GM12865 (cell line): Measurements from ENCODE around the gene CYTH4.
"Not testable (repeated sequence)": the region's sequence is repeated elsewhere in the genome, so short reads cannot be mapped to it uniquely, and the experiment has no call there.

Source experiments
- DNase-seq: peaks from one replicate; pipeline ENCODE4 v3.0.0; 2010; ENCODE audit warnings: low read depth
- H3K4me3 ChIP-seq: 2 replicates; pipeline ENCODE4 v1.5.1; 2011; ENCODE audit warnings: mild to moderate bottlenecking, low read depth, low read length, control low read depth
- CTCF ChIP-seq: IDR thresholded peaks from 2 replicates; pipeline ENCODE4 v1.5.1; 2011; ENCODE audit warnings: low read length, control low read depth, low read depth, inconsistent platforms; ENCODE audit not compliant: insufficient read depth; ENCODE audit errors: missing control alignments

CYTH4 gene

GRCh38 chr22:37328017-37328416 lies 45.7 kb downstream of the CYTH4 start:
- DNase-seq, result no peak

GRCh38 chr22:37328538-37329237 lies 46.4 kb downstream of the CYTH4 start:
- H3K4me3 ChIP-seq, DNase-seq: not testable (repeated sequence)

More at GRCh38 chr22:37328017-37328416, 45.7 kb downstream of the CYTH4 start:
- no peak overlapping the region for H3K4me3 ChIP-seq
- no peak for TF ChIP-seq CTCF

GRCh38 chr22:37329238-37330140 lies 47.2 kb downstream of the CYTH4 start:
- no peak for DNase-seq
- H3K4me3 ChIP-seq, result no peak overlapping the region

GRCh38 chr22:37330200-37331033 lies 48.1 kb downstream of the CYTH4 start:
- DNase-seq, result peak; percentile 82
- no peak overlapping the region for H3K4me3 ChIP-seq
- TF ChIP-seq CTCF, result peak; percentile 18

More at GRCh38 chr22:37329238-37330140, 47.2 kb downstream of the CYTH4 start:
- TF ChIP-seq CTCF, result no peak

- H3K4me3 ChIP-seq, result no peak overlapping the region
- DNase-seq, result no peak
- no peak for TF ChIP-seq CTCF
These were observed 48.7 kb downstream of the CYTH4 start for GRCh38 chr22:37331034-37331428.

GRCh38 chr22:37331856-37332536 lies 49.7 kb downstream of the CYTH4 start:
- peak; percentile 17 for TF ChIP-seq CTCF
- DNase-seq, result peak; percentile 17
- H3K4me3 ChIP-seq, result no peak overlapping the region
